ENCODE measurements around the gene RHEBL1.
A peak's percentile ranks its signal among the peaks of the same experiment; 100 is the strongest.

Gene RHEBL1

GRCh38 chr12:49069507-49070346 is at the start of gene RHEBL1:
Gene RHEBL1, minus strand, starts transcription at chr12:49069979. Its CDS starts 194 bp downstream, at chr12:49069785.
- DNase-seq (ENCODE audit: low read depth, low spot score): peak; percentile 98

- DNase-seq (ENCODE audit: low read depth, low spot score): no peak
Observed at GRCh38 chr12:49111206-49111605, 41.4 kb upstream of the RHEBL1 start.

GRCh38 chr12:49110464-49111155 is 40.8 kb upstream of the RHEBL1 start, which contains the start of gene LMBR1L:
Gene LMBR1L, minus strand, starts transcription at chr12:49110847. Its CDS starts 292 bp downstream, at chr12:49110555.
- DNase-seq (ENCODE audit: low read depth, low spot score): peak; percentile 90

- no peak for DNase-seq (ENCODE audit: low read depth, low spot score)
Observed at GRCh38 chr12:49109641-49110463, 40.1 kb upstream of the RHEBL1 start.

- no peak for DNase-seq (ENCODE audit: low read depth, low spot score)
Observed at GRCh38 chr12:49108958-49109404, 39.2 kb upstream of the RHEBL1 start.

- no peak for DNase-seq (ENCODE audit: low read depth, low spot score)
Observed at GRCh38 chr12:49105504-49106084, 35.8 kb upstream of the RHEBL1 start.

- no peak for DNase-seq (ENCODE audit: low read depth, low spot score)
Observed at GRCh38 chr12:49104822-49105221, 35.0 kb upstream of the RHEBL1 start.

- no peak for DNase-seq (ENCODE audit: low read depth, low spot score)
Observed at GRCh38 chr12:49100380-49100779, 30.6 kb upstream of the RHEBL1 start.

- no peak for DNase-seq (ENCODE audit: low read depth, low spot score)
Observed at GRCh38 chr12:49098703-49099102, 28.9 kb upstream of the RHEBL1 start.

GRCh38 chr12:49098035-49098451 is 28.3 kb upstream of the RHEBL1 start:
- DNase-seq (ENCODE audit: low read depth, low spot score): peak; percentile 42

- no peak for DNase-seq (ENCODE audit: low read depth, low spot score)
Observed at GRCh38 chr12:49097381-49097780, 27.6 kb upstream of the RHEBL1 start.

GRCh38 chr12:49094975-49095365 is 25.2 kb upstream of the RHEBL1 start:
- DNase-seq (ENCODE audit: low read depth, low spot score): no peak

GRCh38 chr12:49094160-49094974 is 24.6 kb upstream of the RHEBL1 start, which contains the start of gene DHH:
Gene DHH, minus strand, starts transcription at chr12:49094801. Its CDS starts 289 bp downstream, at chr12:49094512.
- no peak for DNase-seq (ENCODE audit: low read depth, low spot score)

- DNase-seq (ENCODE audit: low read depth, low spot score): no peak
Observed at GRCh38 chr12:49093792-49094159, 24.0 kb upstream of the RHEBL1 start.

GRCh38 chr12:49092816-49093406 is 23.1 kb upstream of the RHEBL1 start:
- no peak for DNase-seq (ENCODE audit: low read depth, low spot score)

GRCh38 chr12:49092086-49092815 is 22.5 kb upstream of the RHEBL1 start:
- peak; percentile 34 for DNase-seq (ENCODE audit: low read depth, low spot score)

- DNase-seq (ENCODE audit: low read depth, low spot score): no peak
Observed at GRCh38 chr12:49091836-49092085, 22.0 kb upstream of the RHEBL1 start.

- DNase-seq (ENCODE audit: low read depth, low spot score): no peak
Observed at GRCh38 chr12:49091056-49091835, 21.5 kb upstream of the RHEBL1 start.
